Mesothelial cell of epicardium (in vitro differentiated cells): ENCODE results near the gene NLGN1. TPM values are rescaled to one million over a fixed set of nuclear protein-coding genes. Genes with fewer than 3 reads are reported as not detected.

Experiments used
- DNase-seq, 2 experiments: peaks; one replicate each; pipeline ENCODE4 v3.0.0; 2021; ENCODE audit warnings: low spot score in 2 of 2; ENCODE audit not compliant: unreplicated experiment in 2 of 2
- H3K27ac Mint-ChIP-seq: 2 replicates; pipeline ENCODE4 v1.8.0; 2021; ENCODE audit warnings: mixed read lengths
- H3K27me3 Mint-ChIP-seq: 2 replicates; pipeline ENCODE4 v1.8.0; 2021; ENCODE audit warnings: low read depth, mixed read lengths
- H3K36me3 Mint-ChIP-seq: 2 replicates; pipeline ENCODE4 v1.8.0; 2021; ENCODE audit warnings: mixed read lengths
- H3K4me1 Mint-ChIP-seq: 2 replicates; pipeline ENCODE4 v1.8.0; 2021; ENCODE audit warnings: mixed read lengths
- H3K4me3 Mint-ChIP-seq: 2 replicates; pipeline ENCODE4 v1.8.0; 2021; ENCODE audit warnings: mild to moderate bottlenecking, moderate library complexity, mixed read lengths
- H3K9me3 Mint-ChIP-seq: 2 replicates; pipeline ENCODE4 v1.8.0; 2021; ENCODE audit warnings: mixed read lengths
- total RNA-seq: library from RNA; stranded (reverse); gene quantifications from 3 replicates; pipeline ENCODE4 v1.2.1, GENCODE V29; 2021
- TF ChIP-seq, protein P1 (sequence below): fragments of 200-600 bp; sonication (generic); IDR thresholded peaks from one replicate; pipeline ENCODE4 v1.5.0; 2021; ENCODE audit warnings: antibody characterized with exemption; ENCODE audit not compliant: unreplicated experiment

Gene NLGN1
- total RNA-seq, 1 donor from 2014 or later, result 4.2 TPM

DNA sequence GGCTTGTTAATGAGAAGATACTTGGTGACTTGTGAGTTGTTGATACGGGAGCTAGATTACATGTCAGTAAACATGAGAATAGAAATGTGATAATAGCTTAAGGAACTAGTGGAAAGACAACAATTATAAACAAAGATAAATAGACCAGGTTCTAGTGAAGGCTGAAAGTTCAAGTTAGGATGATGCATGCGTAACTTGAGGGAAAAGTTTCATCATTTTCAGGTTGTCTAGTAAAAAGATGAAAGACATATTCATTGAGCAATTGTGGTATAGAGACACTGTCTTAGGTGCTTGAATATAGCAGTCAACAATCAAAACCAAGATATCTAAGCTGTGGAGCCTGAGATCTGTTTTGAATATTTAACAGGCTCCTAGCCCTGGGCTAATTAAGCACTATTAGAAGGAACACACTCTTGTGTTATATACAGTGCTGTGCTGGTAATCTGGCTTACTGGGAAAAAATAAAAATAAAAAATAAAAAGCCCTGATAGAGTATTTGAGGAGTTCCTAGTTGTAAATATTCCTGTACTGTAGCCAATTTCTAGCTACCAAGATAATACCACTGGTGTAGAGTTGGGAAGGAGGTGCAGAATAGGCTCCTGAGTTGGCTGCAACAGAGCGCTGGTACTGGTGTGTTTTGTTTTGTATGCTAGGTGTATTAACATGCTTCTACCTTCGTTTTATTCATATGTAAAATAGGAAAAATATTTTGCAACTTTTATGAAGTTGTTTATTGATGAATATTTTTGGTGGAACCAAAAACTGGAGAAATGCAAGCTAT lies 68.5 kb downstream of the NLGN1 start:
- TF ChIP-seq, protein P1, sequence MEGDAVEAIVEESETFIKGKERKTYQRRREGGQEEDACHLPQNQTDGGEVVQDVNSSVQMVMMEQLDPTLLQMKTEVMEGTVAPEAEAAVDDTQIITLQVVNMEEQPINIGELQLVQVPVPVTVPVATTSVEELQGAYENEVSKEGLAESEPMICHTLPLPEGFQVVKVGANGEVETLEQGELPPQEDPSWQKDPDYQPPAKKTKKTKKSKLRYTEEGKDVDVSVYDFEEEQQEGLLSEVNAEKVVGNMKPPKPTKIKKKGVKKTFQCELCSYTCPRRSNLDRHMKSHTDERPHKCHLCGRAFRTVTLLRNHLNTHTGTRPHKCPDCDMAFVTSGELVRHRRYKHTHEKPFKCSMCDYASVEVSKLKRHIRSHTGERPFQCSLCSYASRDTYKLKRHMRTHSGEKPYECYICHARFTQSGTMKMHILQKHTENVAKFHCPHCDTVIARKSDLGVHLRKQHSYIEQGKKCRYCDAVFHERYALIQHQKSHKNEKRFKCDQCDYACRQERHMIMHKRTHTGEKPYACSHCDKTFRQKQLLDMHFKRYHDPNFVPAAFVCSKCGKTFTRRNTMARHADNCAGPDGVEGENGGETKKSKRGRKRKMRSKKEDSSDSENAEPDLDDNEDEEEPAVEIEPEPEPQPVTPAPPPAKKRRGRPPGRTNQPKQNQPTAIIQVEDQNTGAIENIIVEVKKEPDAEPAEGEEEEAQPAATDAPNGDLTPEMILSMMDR, result no peak
- no peak for DNase-seq
- no peaks in the 10 kb centered on the region for H3K4me1 Mint-ChIP-seq
- H3K36me3 Mint-ChIP-seq, result no peaks in the 10 kb centered on the region
- H3K4me3 Mint-ChIP-seq, result no peak overlapping the region
- no peaks in the 10 kb centered on the region for H3K27me3 Mint-ChIP-seq
- H3K9me3 Mint-ChIP-seq, result no peaks in the 10 kb centered on the region
- H3K27ac Mint-ChIP-seq, result no peak overlapping the region

- TF ChIP-seq, protein P1, result no peak
- no peak overlapping the region for H3K27ac Mint-ChIP-seq
- H3K4me1 Mint-ChIP-seq, result no peaks in the 10 kb centered on the region
- H3K27me3 Mint-ChIP-seq, result no peaks in the 10 kb centered on the region
- DNase-seq, result no peak
- no peaks in the 10 kb centered on the region for H3K36me3 Mint-ChIP-seq
- H3K9me3 Mint-ChIP-seq, result no peaks in the 10 kb centered on the region
- no peak overlapping the region for H3K4me3 Mint-ChIP-seq
Measured at GRCh38 chr3:173467501-173467900, 70.0 kb downstream of the NLGN1 start.

DNA sequence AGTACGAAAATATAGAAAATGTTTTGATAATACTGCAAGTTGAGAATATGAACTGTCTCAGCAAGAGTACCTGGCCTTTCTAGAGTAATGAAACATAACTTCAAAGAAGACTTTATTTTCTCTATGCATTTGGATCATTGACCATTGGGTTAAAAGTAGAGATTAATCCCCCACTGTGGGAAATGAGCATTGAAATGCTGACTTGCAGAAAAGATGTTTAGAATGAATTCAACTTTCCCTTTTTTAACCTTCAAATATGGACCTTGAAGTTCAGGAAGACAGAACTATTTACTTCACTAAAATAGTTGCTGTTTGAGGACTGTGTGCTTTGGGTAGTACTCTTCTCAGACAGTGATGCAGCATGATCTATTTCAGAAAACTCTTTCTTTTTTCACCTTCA lies 75.7 kb downstream of the NLGN1 start:
- no peak overlapping the region for H3K27ac Mint-ChIP-seq
- H3K9me3 Mint-ChIP-seq, result peaks cover 17% of the 10 kb centered on the region
- no peaks in the 10 kb centered on the region for H3K27me3 Mint-ChIP-seq
- H3K4me1 Mint-ChIP-seq, result no peaks in the 10 kb centered on the region
- no peak for DNase-seq
- TF ChIP-seq, protein P1, result no peak
- H3K4me3 Mint-ChIP-seq, result no peak overlapping the region
- no peaks in the 10 kb centered on the region for H3K36me3 Mint-ChIP-seq

DNA sequence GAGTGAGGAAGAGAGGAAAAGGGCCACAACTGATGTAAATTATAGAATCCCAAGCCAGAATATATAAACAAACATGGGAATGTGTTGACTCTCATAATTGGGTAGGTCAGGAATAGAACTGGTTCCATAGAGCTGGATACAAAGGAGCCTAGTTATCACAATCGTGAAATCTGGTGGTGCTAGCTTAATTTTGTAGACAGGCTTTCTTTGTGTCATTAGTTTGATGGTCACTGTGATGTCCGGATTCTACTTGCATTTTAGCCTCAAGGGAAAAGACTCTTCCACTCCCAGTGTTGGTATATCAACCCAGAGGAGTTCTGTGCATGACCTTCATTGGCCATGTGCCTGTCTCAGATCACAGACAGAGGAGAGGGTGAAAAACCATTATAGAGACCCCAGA lies 81.8 kb downstream of the NLGN1 start:
- TF ChIP-seq, protein P1, result no peak
- H3K36me3 Mint-ChIP-seq, result no peaks in the 10 kb centered on the region
- no peak overlapping the region for H3K27ac Mint-ChIP-seq
- DNase-seq, result no peak
- H3K4me3 Mint-ChIP-seq, result no peak overlapping the region
- no peaks in the 10 kb centered on the region for H3K27me3 Mint-ChIP-seq
- peaks cover 17% of the 10 kb centered on the region for H3K9me3 Mint-ChIP-seq
- H3K4me1 Mint-ChIP-seq, result no peaks in the 10 kb centered on the region

DNA sequence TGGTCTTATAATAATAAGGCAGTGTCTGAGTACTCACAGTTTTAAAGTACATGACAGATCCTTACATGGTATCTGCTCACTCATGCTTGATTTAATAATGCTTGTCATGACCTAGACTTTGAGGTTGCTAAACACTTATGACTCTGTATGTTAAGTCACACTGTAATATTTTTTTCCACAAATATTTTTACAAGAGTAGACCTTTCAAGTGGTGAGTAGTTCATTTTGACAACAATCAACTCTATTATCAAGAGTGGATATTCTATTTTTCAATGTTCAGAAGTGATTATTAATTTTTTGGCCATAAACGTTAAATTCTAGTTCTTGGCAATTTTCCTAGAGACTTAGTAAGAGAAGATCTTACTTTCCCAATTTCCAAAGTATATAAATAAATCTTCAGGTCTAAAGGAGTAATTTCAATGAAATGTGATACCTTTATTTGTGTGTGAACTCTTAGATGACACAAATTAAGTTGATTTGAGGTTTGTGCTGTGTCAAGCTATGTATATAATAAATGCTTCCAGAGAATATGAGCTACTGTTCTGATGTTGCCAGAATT lies 104.5 kb downstream of the NLGN1 start:
- Mint-ChIP-seq H3K27ac (peak overlapping the region; percentile 20), H3K9me3 (no peaks in the 10 kb centered on the region), H3K4me3 (no peak overlapping the region), H3K4me1 (peaks cover 31% of the 10 kb centered on the region), H3K27me3 (no peaks in the 10 kb centered on the region), H3K36me3 (no peaks in the 10 kb centered on the region)
- TF ChIP-seq, protein P1, result no peak
- no peak for DNase-seq
